ENCODE measurements around the gene IGF2BP2.
"Not testable (repeated sequence)": the region's sequence is repeated elsewhere in the genome, so short reads cannot be mapped to it uniquely, and the experiment has no call there.

Gene IGF2BP2

DNA sequence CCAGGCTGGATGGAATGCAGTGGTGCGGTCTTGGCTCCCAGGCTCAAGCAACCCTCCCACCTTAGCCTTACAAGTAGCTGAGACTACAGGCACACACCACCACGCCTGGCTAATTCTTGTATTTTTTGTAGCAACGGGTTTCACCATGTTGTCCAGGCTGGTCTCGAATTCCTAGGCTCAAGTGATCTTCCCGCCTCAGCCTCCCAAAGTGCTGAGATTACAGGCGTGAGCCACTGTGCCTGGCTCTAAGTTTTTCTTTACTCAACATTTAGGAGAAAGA is 26.1 kb downstream of the IGF2BP2 start:
- DNase-seq (ENCODE audit: low read depth in 2 of 2): not testable (repeated sequence)

DNA sequence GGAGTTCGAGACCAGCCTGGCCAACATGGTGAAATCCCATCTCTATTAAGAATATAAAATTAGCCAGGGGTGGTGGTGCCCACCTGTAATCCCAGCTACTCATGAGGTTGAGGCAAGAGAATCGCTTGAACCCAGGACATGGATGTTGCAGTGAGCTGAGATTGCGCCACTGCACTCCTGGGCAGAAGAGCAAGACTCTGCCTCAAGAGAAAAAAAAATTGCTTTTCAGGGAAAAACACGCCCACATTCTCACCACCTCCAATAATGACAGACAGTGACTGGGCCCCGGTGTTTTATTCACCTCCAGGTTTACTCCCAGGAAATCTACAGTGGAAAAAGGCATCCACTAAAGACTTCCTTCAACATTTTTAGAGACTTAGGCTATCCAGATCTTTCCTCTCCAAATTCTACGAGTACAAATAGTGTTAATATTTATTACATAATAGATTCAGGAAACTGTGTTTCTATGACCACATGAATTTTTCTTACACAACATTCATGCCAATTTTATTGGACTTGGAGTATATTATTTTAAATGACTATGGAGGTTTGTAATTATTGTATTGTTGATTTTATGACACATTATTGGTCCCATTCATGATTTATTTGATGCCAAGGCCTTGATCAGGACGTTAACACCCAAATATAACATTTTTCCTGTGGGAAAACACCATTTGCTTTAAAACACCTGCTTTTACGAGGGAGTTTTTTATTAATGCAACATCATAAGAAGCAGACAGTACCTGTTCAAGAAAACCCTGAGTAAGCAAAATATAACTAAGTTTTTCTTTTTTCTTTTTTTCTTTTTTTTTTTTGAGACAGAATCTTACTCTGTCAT is 26.6 kb downstream of the IGF2BP2 start:
- no peak for DNase-seq (ENCODE audit: low read depth in 2 of 2)

DNA sequence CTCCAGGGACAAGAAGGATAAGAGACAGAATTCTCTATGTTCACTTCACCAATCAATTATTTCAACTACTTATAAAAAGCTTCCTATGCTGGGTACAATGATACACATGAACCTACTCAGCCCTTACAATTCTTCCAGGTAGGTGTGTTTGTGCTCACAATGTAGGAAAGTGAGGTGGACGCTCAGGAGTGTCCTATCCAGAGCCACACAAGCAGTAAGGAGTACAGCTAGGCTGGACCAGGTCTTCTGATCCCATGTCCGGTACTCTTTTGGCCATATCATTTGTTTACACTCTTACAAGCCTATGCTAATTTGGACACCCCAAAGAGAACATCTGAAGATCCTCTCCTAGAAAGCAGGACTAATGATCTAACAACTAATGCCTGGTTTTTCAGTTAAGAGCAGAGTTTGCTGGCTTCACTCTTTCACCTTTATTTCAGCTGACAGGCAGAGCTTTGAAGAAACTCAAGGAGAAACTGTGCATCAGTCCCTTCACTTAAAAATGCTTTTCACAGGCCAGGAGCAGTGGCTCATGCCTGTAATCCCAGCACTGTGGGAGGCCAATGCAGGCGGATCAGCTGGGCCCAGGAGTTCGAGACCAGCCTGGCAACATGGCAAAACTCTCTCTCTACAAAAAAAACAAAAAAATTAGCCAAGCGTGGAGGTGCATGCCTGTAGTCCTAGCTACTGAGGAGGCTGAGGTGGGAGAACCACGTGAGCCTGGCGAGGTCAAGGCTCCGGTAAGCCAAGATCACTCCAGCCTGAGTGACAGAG is 27.5 kb downstream of the IGF2BP2 start:
- no peak for DNase-seq (ENCODE audit: low read depth in 2 of 2)

DNA sequence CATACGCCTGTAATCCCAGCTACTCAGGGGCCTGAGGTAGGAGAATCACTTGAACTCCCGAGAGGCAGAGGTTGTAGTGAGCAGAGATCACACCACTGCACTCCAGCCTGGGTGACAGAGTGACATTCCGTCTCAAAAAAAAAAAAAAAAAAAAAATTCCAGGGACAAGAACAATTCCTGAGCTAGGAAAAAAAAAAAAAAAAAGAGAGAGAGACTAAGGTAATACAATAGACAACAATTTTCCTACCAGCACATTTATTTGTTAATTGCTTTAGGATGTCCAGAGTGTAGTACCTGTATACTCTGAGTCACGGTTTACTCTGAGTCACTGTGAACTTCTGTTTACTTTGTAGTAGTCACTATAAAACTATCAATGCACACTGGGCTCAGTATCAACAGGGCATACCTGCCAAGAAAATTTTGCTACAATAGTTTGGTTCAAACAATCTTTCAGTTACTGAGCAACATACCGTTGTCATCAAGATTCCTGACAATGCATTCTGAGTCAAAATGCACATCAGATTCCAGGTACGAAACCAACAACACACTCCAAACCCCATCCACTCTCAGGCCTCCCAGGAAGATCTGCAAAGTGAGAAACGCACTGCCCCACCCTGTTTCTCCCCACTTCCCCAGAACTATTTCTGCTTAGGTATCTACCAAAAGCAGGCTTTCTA is 28.3 kb downstream of the IGF2BP2 start:
- DNase-seq (ENCODE audit: low read depth in 2 of 2): no peak

DNA sequence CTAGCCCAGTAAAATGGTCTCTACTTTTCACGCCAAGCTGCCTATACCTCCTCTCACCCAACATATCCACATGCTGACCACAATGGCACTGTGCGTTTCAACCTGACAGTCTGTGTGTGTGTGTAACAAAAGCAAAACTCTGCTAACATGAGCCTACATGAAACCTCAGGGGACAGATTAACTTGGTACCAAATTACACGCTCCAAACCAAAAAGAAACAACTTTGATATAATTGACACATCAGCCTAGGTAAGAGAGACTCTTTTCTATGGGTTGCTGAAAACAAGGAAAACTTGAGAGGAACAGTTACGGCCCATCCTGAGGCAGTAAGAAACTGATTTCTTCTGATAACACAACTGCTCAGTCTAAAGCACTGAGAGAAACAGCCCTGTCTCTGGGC is 31.5 kb downstream of the IGF2BP2 start:
- no peak for DNase-seq (ENCODE audit: low read depth in 2 of 2)

DNA sequence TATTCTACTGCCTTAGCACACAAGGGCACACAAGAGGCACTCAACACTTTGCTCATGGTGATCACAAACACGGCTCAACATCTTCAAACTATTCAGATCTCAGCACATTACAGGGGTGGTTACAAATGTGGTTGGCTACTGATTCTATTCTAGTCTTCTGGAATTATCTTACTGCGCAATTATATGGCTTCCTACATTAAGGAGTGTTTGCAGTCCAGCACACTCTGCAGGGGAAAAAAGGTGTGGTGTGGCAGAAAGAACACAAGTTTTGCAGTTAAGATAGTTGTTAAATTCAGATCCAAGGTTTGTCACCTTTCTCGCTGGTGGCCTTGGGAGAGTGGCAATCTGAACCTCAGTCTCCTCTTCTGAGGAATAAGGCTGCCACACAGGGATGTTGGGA is 31.9 kb downstream of the IGF2BP2 start:
- DNase-seq (ENCODE audit: low read depth in 2 of 2): no peak

DNA sequence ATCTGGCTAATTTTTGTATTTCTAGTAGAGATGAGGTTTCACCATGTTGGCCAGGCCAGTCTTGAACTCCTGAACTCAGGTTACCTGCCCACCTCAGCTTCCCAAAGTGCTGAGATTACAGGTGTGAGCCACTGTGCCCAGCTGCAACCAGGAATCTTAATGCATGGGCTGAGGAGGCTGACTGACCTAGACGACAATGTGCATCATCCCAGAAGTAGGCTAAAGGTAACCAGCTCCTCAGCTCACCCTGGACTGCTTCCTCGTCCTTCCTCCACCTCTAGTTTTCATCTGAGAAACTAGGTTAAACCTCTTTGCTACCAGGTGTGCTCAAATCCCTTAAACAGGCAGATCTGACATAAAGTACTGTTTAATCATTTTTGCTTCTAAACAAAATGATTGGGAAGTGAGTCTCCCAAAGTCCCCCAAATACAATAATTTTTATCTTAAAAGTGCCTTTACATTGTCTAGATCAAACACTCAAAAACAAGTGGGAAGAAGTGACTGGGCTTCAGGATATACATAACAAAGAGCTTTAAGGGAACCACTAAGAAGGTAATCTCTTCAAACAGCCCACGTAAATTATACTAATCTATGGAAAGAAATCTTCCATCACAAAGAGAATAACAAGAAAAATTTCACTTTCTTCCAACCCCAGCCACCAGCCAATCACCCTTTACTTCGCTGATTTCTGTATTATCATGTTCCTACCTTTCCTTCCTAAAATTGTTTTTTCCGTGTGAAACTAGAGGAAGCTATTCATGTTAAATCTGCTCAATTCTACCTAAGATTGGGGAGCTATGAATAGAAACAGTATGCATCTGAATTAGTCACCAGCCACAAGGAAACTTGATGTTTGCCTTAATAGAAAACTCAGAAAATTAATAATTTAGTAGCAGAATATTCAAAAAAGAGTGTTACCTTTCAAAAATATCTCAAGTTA is 34.7 kb downstream of the IGF2BP2 start:
- DNase-seq (ENCODE audit: low read depth in 2 of 2): no peak

DNA sequence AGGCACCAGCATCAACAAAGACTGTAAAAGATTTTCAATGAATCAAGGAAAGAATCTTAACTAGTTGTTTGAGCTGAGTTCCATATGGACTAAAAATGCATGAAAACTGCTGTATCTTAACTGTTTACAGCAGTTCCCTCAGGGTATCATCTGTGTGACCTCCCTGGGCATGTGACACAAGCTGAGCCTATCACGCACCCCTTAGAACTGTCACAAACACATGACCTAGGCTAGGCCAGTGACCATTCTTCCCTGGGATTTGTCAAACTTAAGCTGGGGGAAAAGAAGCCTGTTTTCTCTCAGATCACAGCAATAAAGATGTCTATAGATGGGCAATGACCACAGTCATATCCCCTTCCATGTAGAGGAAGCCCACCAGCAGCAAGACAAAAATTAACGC is 35.7 kb downstream of the IGF2BP2 start:
- DNase-seq (ENCODE audit: low read depth in 2 of 2): no peak

DNA sequence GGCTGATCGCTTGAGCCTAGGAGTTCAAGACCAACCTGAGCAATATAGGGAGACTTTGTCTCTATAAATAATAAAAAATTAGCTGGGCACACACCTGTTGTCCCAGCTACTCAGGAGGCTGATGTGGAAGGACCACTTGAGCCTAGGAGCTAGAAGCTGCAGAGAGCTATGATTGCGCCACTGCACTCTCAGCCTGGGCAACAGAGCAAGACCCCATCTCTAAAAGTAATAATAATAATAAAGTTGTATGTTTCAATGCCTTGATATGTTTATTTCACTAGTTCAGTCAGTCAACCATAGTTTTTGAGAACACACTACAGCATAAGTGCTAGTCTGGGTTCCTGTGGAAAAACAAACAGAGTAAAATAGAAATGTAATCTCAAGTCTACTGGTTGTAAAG is 36.5 kb downstream of the IGF2BP2 start:
- no peak for DNase-seq (ENCODE audit: low read depth in 2 of 2)

DNA sequence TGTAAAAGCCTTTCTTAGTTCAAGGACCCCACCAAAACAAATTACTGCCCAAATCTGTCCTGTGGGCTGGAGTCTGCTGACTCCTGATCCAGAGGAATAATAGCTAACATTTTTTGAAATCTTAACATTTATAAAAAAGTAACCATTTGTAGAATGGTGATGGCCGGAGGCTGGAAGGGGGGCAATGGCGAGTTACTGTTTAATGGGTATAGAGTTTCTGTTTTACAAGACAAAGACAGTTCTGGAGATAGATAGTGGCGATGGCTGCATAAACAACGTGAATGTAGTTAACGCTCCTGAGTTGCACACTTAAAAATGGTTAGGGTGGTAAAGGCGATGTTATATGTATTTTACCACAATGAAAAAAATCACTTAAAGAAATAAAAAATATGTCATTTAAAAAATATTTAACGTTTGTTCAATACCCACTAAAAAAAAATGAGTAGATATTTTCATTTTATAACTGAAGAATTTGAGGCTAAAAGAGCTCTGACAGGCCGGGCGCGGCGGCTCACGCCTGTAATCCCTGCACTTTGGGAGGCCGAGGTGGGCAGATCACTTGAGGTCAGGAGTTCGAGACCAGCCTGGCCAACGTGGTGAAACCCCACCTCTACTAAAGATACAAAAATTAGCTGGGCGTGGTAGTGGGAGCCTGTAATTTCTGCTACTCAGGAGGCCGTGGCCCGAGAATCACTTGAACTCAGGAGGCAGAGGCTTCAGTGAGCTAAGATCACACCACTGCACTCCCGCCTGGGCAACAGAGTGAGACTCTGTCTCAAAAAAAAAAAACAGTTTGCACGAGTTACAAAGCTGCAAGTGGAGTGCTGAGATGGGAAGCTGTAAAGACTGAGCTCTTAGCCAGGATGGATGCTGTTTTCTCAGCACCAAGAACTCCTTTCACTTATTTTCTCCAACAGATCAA is 37.6 kb downstream of the IGF2BP2 start:
- DNase-seq (ENCODE audit: low read depth in 2 of 2): no peak

DNA sequence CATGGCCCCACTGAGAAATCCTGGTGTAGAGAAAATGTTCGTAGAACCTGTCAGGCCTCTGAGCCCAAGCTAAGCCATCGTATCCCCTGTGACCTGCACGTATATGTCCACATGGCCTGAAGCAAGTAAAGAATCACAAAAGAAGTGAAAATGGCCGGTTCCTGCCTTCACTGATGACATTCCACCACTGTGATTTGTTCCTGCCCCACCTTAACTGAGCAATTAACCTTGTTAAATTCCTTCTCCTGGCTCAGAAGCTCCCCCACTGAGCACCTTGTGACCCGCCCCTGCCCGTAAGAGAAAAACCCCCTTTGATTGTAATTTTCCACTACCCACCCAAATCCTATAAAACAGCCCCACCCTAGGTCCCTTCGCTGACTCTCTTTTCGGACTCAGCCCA is 38.6 kb downstream of the IGF2BP2 start:
- not testable (repeated sequence) for DNase-seq (ENCODE audit: low read depth in 2 of 2)

DNA sequence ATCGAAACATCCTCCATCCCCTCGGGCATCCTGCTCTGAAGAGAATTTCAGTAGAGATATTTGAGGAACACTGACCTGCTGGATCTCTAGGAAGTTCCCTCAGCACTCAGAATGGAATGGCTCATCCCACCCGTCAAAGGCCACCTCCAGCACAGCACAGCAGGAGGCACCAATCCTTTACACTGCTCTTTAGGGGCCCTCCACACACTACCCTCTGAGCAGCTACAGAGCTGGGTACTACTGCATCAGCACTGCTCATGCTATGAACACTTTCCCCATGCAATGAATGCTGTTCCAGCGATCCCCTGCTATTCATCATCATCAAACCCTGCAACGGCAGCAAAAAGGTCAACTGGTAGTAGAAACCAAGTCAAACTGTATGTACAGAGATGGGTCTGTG is 40.5 kb downstream of the IGF2BP2 start:
- no peak for DNase-seq (ENCODE audit: low read depth in 2 of 2)

DNA sequence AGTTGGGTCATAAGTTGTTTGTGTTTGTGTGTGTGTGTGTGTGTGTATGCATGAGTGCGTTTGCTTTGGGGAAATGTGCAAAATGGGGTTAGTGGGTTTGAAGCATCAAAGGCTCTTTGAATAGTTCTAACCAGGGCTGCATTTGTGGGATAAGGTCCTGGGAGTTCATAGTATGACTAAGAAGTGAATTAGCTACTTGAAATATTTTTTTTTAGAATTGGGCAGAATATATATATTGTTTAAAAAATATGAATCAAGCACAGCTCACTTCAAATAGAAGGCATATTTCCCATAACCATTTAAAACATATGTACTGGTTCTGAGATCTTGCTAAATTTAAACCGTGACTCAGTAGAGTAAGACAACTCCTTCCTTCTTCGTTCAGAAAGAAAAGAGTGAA is 43.1 kb downstream of the IGF2BP2 start:
- DNase-seq (ENCODE audit: low read depth in 2 of 2): no peak

DNA sequence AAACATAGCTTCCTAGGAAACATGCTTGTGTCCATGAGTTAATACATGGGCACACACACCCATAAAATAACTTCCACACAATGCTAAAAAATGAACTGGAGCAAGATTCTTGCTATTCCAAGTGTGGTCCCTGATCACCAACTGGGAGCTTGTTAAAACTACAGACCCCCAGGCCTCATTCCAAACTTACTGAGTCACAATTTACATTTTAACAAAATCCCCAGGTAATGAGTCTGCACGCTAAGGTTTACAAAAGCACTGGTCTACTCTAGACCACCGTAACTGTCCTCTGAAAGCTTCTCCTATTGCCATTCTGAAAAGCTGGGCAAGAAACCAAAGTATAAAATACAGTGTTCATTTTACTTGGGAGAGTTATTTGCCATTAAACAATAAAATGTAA is 45.4 kb downstream of the IGF2BP2 start:
- no peak for DNase-seq (ENCODE audit: low read depth in 2 of 2)

DNA sequence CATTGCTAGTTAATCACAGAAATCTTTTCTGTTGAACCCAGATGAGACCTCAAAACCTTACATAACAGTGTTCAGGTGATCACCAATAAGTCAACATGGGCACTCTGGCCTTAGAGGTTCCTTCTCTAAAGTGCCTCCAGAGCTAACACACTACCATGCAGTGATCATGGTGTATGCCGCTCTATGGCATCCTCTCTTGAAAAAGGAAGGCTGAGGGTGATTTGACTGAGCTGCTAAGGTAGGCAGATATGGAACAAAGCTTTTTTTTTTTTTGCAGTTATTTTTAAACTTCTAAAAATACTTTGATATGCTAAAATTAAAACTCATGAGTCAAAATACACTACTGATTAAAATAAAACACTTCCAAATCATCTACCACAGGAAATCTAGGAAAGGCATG is 46.0 kb downstream of the IGF2BP2 start:
- DNase-seq (ENCODE audit: low read depth in 2 of 2): no peak

DNA sequence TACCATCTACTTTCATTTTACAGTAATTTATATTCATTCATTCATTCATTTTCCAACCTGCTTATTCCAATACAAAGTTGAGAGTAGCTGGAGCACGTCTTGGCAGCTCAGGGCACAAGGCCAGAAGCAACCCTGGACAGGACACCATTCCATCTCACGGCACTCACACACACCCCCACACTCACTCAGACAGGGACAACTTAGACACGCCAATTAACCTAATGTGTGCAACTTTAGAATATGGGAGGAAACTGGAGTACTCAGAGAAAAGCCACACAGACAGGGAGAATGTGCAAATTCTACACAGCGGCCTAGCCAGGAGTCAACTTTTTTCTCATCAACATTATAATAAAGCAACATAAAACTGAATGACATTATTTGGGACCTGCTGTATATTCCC is 46.7 kb downstream of the IGF2BP2 start:
- DNase-seq (ENCODE audit: low read depth in 2 of 2): no peak

DNA sequence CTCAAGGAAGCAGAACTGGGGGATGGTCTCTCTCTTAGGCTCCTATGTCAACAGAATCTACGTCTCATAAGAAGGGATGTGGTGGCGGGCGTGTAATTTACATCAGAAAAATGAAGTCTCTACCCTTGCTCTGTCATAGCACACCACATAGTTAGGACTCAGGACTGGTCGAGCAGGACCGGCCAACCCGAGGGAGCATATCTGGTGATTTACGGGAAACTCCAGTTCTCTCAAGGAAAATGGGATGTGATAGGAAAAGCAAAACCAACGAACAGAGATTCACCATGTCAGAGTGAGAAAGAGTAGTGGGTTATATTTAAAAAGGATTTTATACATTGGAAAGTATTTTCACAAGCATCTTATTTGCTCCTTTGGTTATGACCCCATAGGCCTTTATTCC is 54.7 kb downstream of the IGF2BP2 start:
- no peak for DNase-seq (ENCODE audit: low read depth in 2 of 2)

DNA sequence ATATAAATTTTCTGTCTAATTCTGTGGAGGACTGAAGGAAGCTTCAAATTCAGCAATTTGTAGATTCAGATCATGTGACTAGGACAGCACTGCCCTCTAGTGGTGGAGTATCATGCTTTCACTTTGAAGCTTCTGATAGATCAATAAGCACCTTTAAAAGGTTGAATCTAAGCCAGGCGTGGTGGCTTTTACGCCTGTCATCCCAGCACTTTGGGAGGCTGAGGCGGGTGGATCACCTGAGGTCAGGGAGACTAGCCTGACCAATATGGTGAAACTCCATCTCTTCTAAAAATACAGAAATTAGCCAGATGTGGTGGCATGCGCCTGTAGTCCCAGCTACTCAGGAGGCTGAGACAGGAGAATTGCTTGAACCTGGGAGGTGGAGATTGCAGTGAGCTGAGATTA is 56.3 kb downstream of the IGF2BP2 start:
- DNase-seq (ENCODE audit: low read depth in 2 of 2): peak; percentile 3 to 24

DNA sequence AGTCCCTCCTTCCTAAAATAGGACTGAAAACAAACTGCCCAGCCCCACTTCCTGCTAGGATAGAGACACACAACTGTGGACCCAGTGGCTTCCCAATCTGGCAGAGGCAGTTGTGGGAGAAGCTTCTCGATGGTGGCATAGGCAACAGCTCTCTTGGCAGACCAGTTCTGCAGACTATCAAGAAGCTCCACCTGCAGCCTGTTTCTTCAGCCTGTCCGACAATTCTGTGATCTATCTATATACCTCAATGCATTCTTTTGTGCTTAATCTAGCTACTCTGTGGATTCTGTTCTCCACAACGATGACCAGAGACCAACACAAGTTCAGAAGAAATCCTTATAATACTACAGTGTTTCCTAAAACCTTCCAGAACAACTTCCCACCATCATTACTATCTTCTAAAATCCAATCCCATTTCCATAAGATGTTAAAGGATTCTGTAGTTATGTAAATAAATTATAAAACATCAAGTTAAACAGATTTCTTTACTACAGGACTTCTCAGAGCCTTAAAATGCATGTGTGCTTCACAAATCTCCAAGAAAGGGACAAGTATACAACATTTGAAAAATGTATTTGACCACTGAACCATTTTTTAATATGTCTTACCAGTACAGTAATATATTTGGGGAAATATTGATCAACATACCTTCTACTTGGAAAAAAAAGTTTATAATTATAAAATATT is 57.7 kb downstream of the IGF2BP2 start:
- no peak for DNase-seq (ENCODE audit: low read depth in 2 of 2)

DNA sequence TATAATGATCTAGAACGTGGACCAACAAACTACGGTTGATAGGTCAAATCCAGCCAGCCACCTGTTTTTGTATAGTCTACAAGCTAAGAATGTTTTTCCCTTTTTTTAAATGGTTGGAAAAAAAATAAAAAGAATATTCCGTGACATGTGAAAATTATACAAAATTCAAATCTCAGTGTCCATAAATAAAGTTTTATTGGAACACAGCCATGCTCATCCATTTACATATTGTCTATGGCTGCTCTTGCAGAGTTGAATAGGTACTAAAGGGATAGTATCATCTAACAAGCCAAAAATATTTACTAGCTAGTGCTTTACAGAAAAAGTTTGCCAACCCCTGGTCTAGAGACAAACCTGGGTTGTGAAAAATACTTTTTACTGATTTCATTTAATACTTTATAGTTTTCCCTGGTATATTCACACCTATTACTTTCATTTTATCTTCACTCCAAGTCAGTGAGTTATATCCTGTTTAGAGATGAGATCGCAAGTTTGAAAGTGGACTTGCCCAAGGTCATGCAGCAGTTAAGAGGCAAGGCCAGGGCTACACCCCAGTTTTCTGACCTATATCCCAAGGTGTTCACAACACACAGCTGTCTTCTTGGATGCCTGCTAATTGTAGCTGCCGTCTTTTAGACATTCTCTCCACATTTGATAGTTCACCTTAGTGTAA is 58.4 kb downstream of the IGF2BP2 start:
- no peak for DNase-seq (ENCODE audit: low read depth in 2 of 2)
